Progenitor cell of endocrine pancreas (in vitro differentiated cells): ENCODE measurements around the gene WDR37. TPM values are rescaled to one million over a fixed set of nuclear protein-coding genes. Genes with fewer than 3 reads are reported as not detected.

ENCODE experiments used
- DNase-seq: peaks from one replicate; pipeline ENCODE4 v3.0.0; 2021; ENCODE audit warnings: low spot score; ENCODE audit not compliant: unreplicated experiment
- H3K27ac Mint-ChIP-seq: 2 replicates; pipeline ENCODE4 v1.8.0; 2021; ENCODE audit warnings: mild to moderate bottlenecking, moderate library complexity, mixed read lengths
- H3K27me3 Mint-ChIP-seq: 2 replicates; pipeline ENCODE4 v1.8.0; 2021; ENCODE audit warnings: mixed read lengths
- H3K36me3 Mint-ChIP-seq: 2 replicates; pipeline ENCODE4 v1.8.0; 2022; ENCODE audit warnings: mixed read lengths; ENCODE audit not compliant: insufficient read depth
- H3K4me1 Mint-ChIP-seq: 2 replicates; pipeline ENCODE4 v1.8.0; 2021; ENCODE audit warnings: low read depth, mixed read lengths
- H3K4me3 Mint-ChIP-seq: 2 replicates; pipeline ENCODE4 v1.8.0; 2021; ENCODE audit warnings: low read depth, mild to moderate bottlenecking, moderate library complexity, mixed read lengths
- H3K9me3 Mint-ChIP-seq: 2 replicates; pipeline ENCODE4 v1.8.0; 2021; ENCODE audit warnings: low read depth, mixed read lengths
- CTCF ChIP-seq: fragments of 200-600 bp; sonication (generic); IDR thresholded peaks from one replicate; pipeline ENCODE4 v1.5.0; 2021; ENCODE audit warnings: antibody characterized with exemption, mild to moderate bottlenecking; ENCODE audit not compliant: unreplicated experiment
- total RNA-seq: library from RNA; stranded (reverse); gene quantifications from 2 replicates; pipeline ENCODE4 v1.2.1, GENCODE V29; 2021

The WDR37 gene
- total RNA-seq, 1 donor from 2014 or later = 18.7 TPM

- Mint-ChIP-seq H3K27ac (no peak overlapping the region), H3K36me3 (peaks cover 45% of the 10 kb centered on the region), H3K4me3 (no peak overlapping the region), H3K27me3 (no peaks in the 10 kb centered on the region), H3K4me1 (no peaks in the 10 kb centered on the region), H3K9me3 (no peaks in the 10 kb centered on the region)
- TF ChIP-seq CTCF = no peak
- DNase-seq = no peak
Observed at GRCh38 chr10:1128649-1129048, 72.5 kb downstream of the WDR37 start.

GRCh38 chr10:1130226-1130625, 74.0 kb downstream of the WDR37 start:
- Mint-ChIP-seq H3K9me3 (no peaks in the 10 kb centered on the region), H3K27ac (no peak overlapping the region), H3K4me3 (no peak overlapping the region), H3K36me3 (peaks cover 34% of the 10 kb centered on the region), H3K27me3 (no peaks in the 10 kb centered on the region), H3K4me1 (no peaks in the 10 kb centered on the region)
- DNase-seq = no peak
- TF ChIP-seq CTCF = no peak

- Mint-ChIP-seq H3K4me3 (no peak overlapping the region), H3K4me1 (no peaks in the 10 kb centered on the region), H3K27me3 (no peaks in the 10 kb centered on the region), H3K9me3 (no peaks in the 10 kb centered on the region), H3K36me3 (peaks cover 30% of the 10 kb centered on the region), H3K27ac (no peak overlapping the region)
- DNase-seq = no peak
- no peak for TF ChIP-seq CTCF
Observed at GRCh38 chr10:1130995-1131790, 75.0 kb downstream of the WDR37 start.

- no peak for DNase-seq
Observed at GRCh38 chr10:1132584-1132983, 76.4 kb downstream of the WDR37 start.

GRCh38 chr10:1133495-1134045, 77.4 kb downstream of the WDR37 start:
- TF ChIP-seq CTCF = no peak
- Mint-ChIP-seq H3K9me3 (peaks cover 5% of the 10 kb centered on the region), H3K4me3 (no peak overlapping the region), H3K27me3 (no peaks in the 10 kb centered on the region), H3K27ac (no peak overlapping the region), H3K36me3 (peaks cover 24% of the 10 kb centered on the region), H3K4me1 (no peaks in the 10 kb centered on the region)
- DNase-seq = no peak

More at GRCh38 chr10:1132584-1132983, 76.4 kb downstream of the WDR37 start:
- H3K4me3 Mint-ChIP-seq = no peak overlapping the region
- no peaks in the 10 kb centered on the region for H3K9me3 Mint-ChIP-seq
- H3K27ac Mint-ChIP-seq = no peak overlapping the region
- no peaks in the 10 kb centered on the region for H3K27me3 Mint-ChIP-seq
- H3K4me1 Mint-ChIP-seq = no peaks in the 10 kb centered on the region
- TF ChIP-seq CTCF = no peak
- peaks cover 25% of the 10 kb centered on the region for H3K36me3 Mint-ChIP-seq
